T47D (cell line): ENCODE results near the gene FBXL3.
"Not testable (repeated sequence)": the region's sequence is repeated elsewhere in the genome, so short reads cannot be mapped to it uniquely, and the experiment has no call there.

Experiments
- DNase-seq, 2 experiments: peaks; one replicate each; pipeline versions ENCODE4 v3.0.0 to v3.0.0-alpha.2; 2011 to 2012; ENCODE audit warnings: low read depth in 1 of 2, low spot score in 1 of 2
- JUND ChIP-seq: IDR thresholded peaks from 2 replicates; pipeline ENCODE4 v1.6.1; 2012; ENCODE audit warnings: low read depth
- in situ Hi-C: cut with HindIII; loops from 2 replicates; pipeline ENCODE4 v1.10.0; 2016; ENCODE audit warnings: low sequenced_read_pairs, low pct_unique_long_range_greater_than_20kb

FBXL3 gene

GRCh38 chr13:76971851-76972829, 54.8 kb downstream of the FBXL3 start:
- in situ Hi-C loops, result no loop called here
- DNase-seq, result no peak
- TF ChIP-seq JUND, result no peak

- TF ChIP-seq JUND, result no peak
- in situ Hi-C loops, result no loop called here
- DNase-seq, result no peak
Observed at GRCh38 chr13:76971215-76971614, 55.7 kb downstream of the FBXL3 start.

- DNase-seq, result no peak
- no peak for TF ChIP-seq JUND
- in situ Hi-C loops, result no loop called here
Observed at GRCh38 chr13:76969488-76970365, 57.2 kb downstream of the FBXL3 start.

GRCh38 chr13:76968041-76968440, 58.9 kb downstream of the FBXL3 start:
- in situ Hi-C loops, result no loop called here
- no peak for TF ChIP-seq JUND
- DNase-seq, result no peak

- no peak for DNase-seq
Observed at GRCh38 chr13:76967031-76967430, 59.9 kb downstream of the FBXL3 start.

GRCh38 chr13:76965759-76966421, 61.1 kb downstream of the FBXL3 start:
- no peak for TF ChIP-seq JUND
- peak in 1 of 2 experiments; percentile 16 for DNase-seq
- in situ Hi-C loops, result no loop called here

More at GRCh38 chr13:76967031-76967430, 59.9 kb downstream of the FBXL3 start:
- TF ChIP-seq JUND, result no peak
- in situ Hi-C loops, result no loop called here

GRCh38 chr13:76959734-76960133, 67.2 kb downstream of the FBXL3 start:
- in situ Hi-C loops, DNase-seq: not testable (repeated sequence)

- DNase-seq, result no peak
- no peak for TF ChIP-seq JUND
- in situ Hi-C loops, result no loop called here
Observed at GRCh38 chr13:76958841-76959432, 68.0 kb downstream of the FBXL3 start.

GRCh38 chr13:76955661-76956060, 71.3 kb downstream of the FBXL3 start:
- no peak for TF ChIP-seq JUND
- in situ Hi-C loops, result no loop called here
- no peak for DNase-seq
